Measurements from ENCODE around the gene RHOBTB3.

DNA sequence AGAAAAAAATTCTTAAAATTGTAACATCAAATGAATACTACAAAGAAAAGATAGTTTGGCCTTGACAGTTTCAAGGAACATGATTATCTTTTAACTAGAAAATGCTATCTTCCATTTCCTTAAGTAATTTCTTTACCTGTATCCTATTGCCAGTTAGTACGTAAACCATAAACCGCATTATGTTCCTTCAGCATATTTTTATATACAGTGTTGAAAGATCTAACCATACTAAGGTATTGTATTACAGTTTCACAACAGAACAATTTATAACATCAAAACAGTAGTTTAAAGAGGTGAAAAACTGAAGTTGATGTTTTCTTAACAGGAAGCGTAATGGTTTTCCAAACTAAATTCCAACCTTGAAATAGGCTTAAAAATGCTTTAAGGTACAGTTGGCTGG lies 46.3 kb downstream of the RHOBTB3 start:
- TF ChIP-seq, protein P1, sequence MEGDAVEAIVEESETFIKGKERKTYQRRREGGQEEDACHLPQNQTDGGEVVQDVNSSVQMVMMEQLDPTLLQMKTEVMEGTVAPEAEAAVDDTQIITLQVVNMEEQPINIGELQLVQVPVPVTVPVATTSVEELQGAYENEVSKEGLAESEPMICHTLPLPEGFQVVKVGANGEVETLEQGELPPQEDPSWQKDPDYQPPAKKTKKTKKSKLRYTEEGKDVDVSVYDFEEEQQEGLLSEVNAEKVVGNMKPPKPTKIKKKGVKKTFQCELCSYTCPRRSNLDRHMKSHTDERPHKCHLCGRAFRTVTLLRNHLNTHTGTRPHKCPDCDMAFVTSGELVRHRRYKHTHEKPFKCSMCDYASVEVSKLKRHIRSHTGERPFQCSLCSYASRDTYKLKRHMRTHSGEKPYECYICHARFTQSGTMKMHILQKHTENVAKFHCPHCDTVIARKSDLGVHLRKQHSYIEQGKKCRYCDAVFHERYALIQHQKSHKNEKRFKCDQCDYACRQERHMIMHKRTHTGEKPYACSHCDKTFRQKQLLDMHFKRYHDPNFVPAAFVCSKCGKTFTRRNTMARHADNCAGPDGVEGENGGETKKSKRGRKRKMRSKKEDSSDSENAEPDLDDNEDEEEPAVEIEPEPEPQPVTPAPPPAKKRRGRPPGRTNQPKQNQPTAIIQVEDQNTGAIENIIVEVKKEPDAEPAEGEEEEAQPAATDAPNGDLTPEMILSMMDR (IDR thresholded peaks at IDR 0.05): no peak
- TF ChIP-seq POLR2A (IDR thresholded peaks at IDR 0.05): no peak
- no peak for TF ChIP-seq POLR2AphosphoS5 (IDR thresholded peaks at IDR 0.05)
- no peak for TF ChIP-seq EP300 (IDR thresholded peaks at IDR 0.05)

Measured in suprapubic skin (tissue), 4 donors.